Ectodermal cell (in vitro differentiated cells): Measurements from ENCODE around the gene CTNNA2.

Experiments
- H3K27ac ChIP-seq: 2 replicates; pipeline ENCODE4 v1.7.0; 2013; ENCODE audit warnings: mild to moderate bottlenecking, low read depth, low read length; ENCODE audit not compliant: insufficient read depth, poor library complexity, severe bottlenecking
- H3K27me3 ChIP-seq: 2 replicates; pipeline ENCODE4 v1.7.0; 2013; ENCODE audit warnings: mild to moderate bottlenecking, low read length; ENCODE audit not compliant: insufficient read depth, control insufficient read depth, poor library complexity, severe bottlenecking
- H3K36me3 ChIP-seq: one replicate; pipeline ENCODE4 v1.7.0; 2013; ENCODE audit warnings: low read length; ENCODE audit not compliant: control insufficient read depth, insufficient read depth
- H3K4me1 ChIP-seq: one replicate; pipeline ENCODE4 v1.7.0; 2013; ENCODE audit warnings: low read length; ENCODE audit not compliant: control insufficient read depth, insufficient read depth
- H3K4me3 ChIP-seq: 2 replicates; pipeline ENCODE4 v1.7.0; 2013; ENCODE audit warnings: low read depth, low read length, control low read depth; ENCODE audit not compliant: insufficient read depth
- H3K9me3 ChIP-seq: 2 replicates; pipeline ENCODE4 v1.7.0; 2013; ENCODE audit warnings: mild to moderate bottlenecking, low read length, moderate library complexity; ENCODE audit not compliant: control insufficient read depth
- WGBS, 2 experiments: methylation state at CpG; one replicate each; pipeline ENCODE4 v1.1.7; 2013; ENCODE audit warnings: missing lambda C conversion rate in 2 of 2; 5-methylcytosine and 5-hydroxymethylcytosine counted together

CTNNA2 gene

DNA sequence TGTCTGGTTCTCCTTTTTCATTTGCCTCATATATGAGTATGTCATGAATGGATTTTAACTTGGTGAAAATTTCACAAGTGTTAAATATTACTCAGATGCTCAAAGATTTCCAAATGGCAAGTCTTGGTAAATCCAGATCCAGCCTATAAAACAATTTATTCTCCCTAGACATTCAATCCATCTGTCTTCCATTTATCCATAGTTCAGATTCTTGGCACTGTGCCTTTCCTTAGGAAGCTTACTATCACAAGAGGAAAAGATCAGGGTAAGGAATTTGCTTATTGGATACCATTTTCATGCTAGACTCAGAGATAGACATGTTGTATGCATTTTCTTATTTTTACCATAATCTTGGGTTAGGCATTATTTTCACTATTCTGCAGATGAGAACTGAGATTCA lies 864.2 kb downstream of the CTNNA2 start:
- Histone ChIP-seq H3K27ac (no peak overlapping the region), H3K9me3 (no peaks in the 10 kb centered on the region), H3K4me3 (no peak overlapping the region), H3K27me3 (no peaks in the 10 kb centered on the region), H3K36me3 (no peaks in the 10 kb centered on the region), H3K4me1 (no peaks in the 10 kb centered on the region)

DNA sequence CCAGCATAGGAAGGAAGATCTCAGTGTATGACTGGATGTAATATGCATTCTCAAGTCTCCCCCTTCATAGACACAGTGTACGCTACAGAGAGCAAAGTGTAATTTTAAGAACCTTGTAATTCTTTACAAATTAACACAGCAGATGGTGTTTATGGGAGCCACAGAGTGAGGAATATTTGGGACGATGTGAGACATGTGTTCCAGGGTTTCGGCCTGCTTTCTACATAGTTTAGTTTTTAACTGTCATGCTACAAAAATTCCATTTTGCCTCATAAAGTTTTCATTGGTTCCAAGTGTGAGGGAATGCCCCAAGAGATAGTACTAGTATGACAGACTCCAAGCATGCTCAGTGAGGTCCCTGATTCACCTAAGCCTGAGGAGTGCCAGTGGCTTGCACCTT lies 867.9 kb downstream of the CTNNA2 start:
- no peaks in the 10 kb centered on the region for H3K27me3 ChIP-seq
- 88 to 95% methylated on average over 2 to 3 of the region's 3 CpGs for WGBS, 2 experiments
- no peak overlapping the region for H3K27ac ChIP-seq
- H3K4me3 ChIP-seq: no peak overlapping the region
- no peaks in the 10 kb centered on the region for H3K9me3 ChIP-seq
- H3K36me3 ChIP-seq: no peaks in the 10 kb centered on the region
- no peaks in the 10 kb centered on the region for H3K4me1 ChIP-seq

DNA sequence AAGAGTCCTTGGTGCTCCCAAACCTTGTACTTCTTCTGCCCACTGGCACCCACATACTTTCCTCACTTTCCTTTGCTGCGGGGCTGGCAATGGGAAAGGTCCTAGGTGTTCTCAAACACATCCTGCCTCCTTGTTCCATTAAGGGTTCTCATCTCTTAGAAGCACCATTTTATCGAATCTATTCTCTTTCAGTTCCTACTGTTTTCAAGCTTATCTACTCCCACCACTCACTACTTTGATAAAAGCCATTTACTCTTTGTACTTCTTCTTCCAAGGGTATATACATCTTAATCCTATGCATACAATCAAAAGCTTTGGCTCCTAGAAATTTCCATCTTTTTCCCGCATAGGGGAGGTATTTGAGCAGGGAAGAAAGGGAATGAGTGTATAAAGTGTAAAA lies 868.8 kb downstream of the CTNNA2 start:
- Histone ChIP-seq H3K27ac (no peak overlapping the region), H3K27me3 (no peaks in the 10 kb centered on the region), H3K36me3 (no peaks in the 10 kb centered on the region), H3K4me1 (no peaks in the 10 kb centered on the region), H3K9me3 (no peaks in the 10 kb centered on the region), H3K4me3 (no peak overlapping the region)
- 92 to 95% methylated on average over 3 of the region's 3 CpGs for WGBS, 2 experiments

DNA sequence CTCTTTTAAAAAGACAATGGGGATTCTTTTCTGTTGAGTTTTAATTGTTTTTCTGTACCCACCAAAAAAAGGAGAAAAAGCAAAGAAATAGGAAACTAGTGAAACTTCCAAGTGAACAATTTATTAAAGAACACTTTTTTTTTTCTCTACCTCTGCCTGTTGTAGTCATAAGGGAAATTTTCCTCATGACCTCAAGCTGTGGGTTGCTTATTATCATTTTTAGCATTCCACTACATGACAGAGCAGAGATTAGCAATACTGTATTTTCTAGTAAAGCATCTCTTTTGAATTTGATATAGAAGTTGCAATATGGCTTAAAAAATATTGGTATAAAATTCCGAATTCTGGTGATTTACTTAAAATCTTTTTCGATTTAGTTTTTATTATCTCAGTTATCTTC lies 879.6 kb downstream of the CTNNA2 start:
- 81% methylated on average over 2 of the region's 2 CpGs; no CpG with 5 or more reads in 1 of the 2 experiments for WGBS, 2 experiments
- no peak overlapping the region for H3K27ac ChIP-seq
- H3K36me3 ChIP-seq: no peaks in the 10 kb centered on the region
- no peaks in the 10 kb centered on the region for H3K9me3 ChIP-seq
- H3K4me3 ChIP-seq: no peak overlapping the region
- H3K27me3 ChIP-seq: no peaks in the 10 kb centered on the region
- no peaks in the 10 kb centered on the region for H3K4me1 ChIP-seq

DNA sequence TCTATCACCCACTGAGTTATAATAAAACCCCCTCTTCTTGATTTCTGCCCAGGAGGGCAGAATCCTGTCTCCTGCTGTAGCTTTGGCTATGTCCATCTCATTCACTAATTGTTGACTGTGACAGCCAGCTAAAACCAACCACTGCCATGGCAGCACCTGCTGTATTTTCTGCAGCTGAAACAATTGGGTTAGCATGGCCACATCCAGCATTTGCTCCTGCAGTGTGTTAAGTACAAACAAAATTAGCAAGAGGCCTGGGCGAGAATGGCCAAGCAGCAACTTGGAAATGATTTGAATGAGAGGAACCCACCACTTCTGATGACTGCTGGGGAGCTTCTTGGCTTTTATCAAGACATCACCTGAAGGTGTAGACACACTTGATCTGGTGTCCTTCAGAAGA lies 881.1 kb downstream of the CTNNA2 start:
- no peaks in the 10 kb centered on the region for H3K36me3 ChIP-seq
- no peaks in the 10 kb centered on the region for H3K9me3 ChIP-seq
- no peak overlapping the region for H3K4me3 ChIP-seq
- WGBS, 2 experiments: 92 to 96% methylated on average over 1 of the region's 1 CpG
- H3K27me3 ChIP-seq: no peaks in the 10 kb centered on the region
- no peak overlapping the region for H3K27ac ChIP-seq
- H3K4me1 ChIP-seq: no peaks in the 10 kb centered on the region

DNA sequence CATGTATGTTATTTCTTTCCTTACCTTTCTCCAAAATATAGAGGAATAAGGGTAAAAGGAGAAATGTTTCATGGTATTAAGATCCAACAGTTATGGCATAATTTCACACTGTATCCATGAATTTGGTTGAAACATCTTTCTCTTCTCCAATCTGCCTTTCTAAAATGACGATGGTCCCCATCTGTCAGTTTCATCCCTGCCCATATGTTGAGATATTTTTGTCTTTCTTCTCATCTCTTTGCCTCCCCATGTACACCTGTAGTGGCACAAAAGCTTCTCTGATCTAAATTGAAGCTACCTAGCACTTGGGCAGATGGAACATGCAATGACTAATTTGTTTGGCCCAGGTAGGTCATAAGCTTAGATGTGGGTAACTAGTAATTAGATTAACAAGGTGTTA lies 882.4 kb downstream of the CTNNA2 start:
- no peaks in the 10 kb centered on the region for H3K36me3 ChIP-seq
- WGBS, 2 experiments: 93 to 100% methylated on average over 1 of the region's 1 CpG

DNA sequence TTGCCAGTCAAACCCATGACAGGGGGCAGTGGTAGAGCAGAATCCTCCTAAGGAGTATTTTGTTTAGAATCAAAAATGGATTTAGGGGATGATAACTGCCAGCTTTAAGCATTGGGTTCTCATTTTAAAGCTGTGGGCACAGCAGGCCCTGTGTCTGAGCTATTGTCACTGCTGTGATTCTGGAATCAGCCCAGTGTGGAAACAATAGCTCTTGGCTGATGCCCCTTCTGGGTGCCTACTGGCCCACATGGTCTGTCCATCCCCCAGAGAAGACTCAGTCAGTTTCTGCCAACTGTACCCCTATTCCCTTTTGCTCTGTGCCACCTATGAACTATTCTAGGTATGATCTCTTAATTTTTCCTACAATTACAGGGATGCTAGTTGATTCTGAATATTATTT lies 883.4 kb downstream of the CTNNA2 start:
- Histone ChIP-seq H3K4me3 (no peak overlapping the region), H3K9me3 (no peaks in the 10 kb centered on the region), H3K4me1 (no peaks in the 10 kb centered on the region), H3K27me3 (no peaks in the 10 kb centered on the region), H3K27ac (no peak overlapping the region), H3K36me3 (no peaks in the 10 kb centered on the region)

More for the DNA sequence above, 882.4 kb downstream of the CTNNA2 start:
- no peaks in the 10 kb centered on the region for H3K4me1 ChIP-seq
- H3K9me3 ChIP-seq: no peaks in the 10 kb centered on the region
- H3K4me3 ChIP-seq: no peak overlapping the region
- H3K27me3 ChIP-seq: no peaks in the 10 kb centered on the region
- H3K27ac ChIP-seq: no peak overlapping the region

DNA sequence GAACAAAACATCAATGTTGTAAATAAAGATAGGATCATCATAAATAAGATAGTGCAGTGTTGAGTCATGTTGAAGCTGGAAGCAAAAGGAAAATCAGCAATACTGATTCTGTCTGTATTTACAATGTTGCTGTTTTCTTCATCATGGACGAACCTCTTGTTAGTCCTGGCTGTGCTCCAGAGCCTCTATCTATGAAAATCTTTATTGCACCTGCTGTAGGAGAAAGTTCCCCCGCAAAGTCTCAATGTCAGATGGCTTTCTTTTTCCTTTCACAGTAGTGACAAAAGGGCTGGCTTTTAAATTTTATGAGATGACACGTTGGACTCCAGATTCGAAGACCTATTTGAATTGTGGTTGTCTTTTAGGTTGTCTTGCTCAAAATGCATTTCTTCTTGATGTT lies 890.2 kb downstream of the CTNNA2 start:
- Histone ChIP-seq H3K4me1 (no peaks in the 10 kb centered on the region), H3K9me3 (no peaks in the 10 kb centered on the region), H3K4me3 (no peak overlapping the region), H3K27ac (no peak overlapping the region), H3K27me3 (no peaks in the 10 kb centered on the region), H3K36me3 (no peaks in the 10 kb centered on the region)
- WGBS, 2 experiments: 81 to 86% methylated on average over 4 of the region's 4 CpGs

DNA sequence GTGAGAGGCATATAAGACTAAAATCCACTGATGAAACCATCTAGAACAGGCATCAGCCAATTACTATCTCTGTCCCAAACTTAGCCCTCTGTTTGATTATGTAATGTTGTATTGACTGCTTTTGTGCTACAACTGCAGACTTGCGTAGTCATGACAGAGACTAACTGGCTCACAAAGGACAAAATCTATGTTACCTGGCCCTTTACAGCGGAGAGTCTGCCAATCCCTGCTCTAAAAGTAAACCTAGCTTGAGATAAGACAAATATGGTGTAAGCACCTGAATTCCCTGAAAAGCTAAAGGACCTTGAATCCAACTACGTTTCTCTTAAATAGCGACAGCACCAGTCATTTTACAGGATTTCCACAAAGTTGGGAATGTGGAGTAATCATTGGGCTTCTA lies 894.5 kb downstream of the CTNNA2 start:
- WGBS, 2 experiments: 92 to 95% methylated on average over 4 of the region's 4 CpGs
- no peaks in the 10 kb centered on the region for H3K27me3 ChIP-seq
- no peaks in the 10 kb centered on the region for H3K4me1 ChIP-seq
- H3K27ac ChIP-seq: no peak overlapping the region
- H3K9me3 ChIP-seq: no peaks in the 10 kb centered on the region
- H3K36me3 ChIP-seq: no peaks in the 10 kb centered on the region
- H3K4me3 ChIP-seq: no peak overlapping the region

DNA sequence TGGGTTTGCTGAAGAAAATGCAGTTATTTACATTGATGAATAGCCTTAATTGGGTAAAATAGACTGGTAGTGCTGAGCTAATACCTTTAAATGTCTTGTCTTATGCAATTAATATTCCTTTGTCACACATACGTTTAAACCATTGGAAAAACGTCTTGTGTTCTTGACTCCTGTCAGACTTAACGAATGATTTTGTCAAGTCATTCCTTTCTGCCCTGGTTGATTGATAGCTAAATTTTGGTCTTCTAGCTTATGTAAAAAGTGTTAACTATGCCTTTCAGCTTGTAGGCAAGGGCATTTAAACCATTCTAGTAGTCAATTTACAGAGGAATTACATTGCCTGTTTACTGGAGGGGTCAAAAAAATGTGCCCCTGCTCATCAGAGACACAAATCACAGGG lies 897.5 kb downstream of the CTNNA2 start:
- H3K9me3 ChIP-seq: no peaks in the 10 kb centered on the region
- no peaks in the 10 kb centered on the region for H3K36me3 ChIP-seq
- no peaks in the 10 kb centered on the region for H3K27me3 ChIP-seq
- 92 to 98% methylated on average over 3 of the region's 3 CpGs for WGBS, 2 experiments
- H3K4me3 ChIP-seq: no peak overlapping the region
- H3K27ac ChIP-seq: no peak overlapping the region
- H3K4me1 ChIP-seq: no peaks in the 10 kb centered on the region

DNA sequence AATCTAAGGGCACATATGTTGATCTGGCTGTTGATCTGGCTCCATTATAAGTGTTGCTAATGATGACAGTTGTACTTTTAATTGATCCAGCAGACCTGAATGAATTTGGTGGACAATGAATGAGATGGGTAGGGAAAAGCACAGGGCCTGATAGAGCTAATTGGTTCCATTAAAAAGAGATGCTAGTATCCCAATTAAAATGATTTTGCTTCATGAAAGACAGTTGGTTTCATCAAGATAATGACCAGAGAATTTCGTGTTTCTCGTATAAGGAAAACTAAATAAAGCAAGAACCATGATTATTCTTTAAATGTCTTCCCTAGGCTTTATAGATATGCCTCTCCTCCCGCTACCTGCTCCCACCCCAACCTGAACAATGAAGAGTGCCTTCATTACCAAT lies 900.3 kb downstream of the CTNNA2 start:
- WGBS, 2 experiments: 97 to 100% methylated on average over 3 of the region's 3 CpGs
- no peak overlapping the region for H3K4me3 ChIP-seq

More for the DNA sequence above, 900.3 kb downstream of the CTNNA2 start:
- H3K27ac ChIP-seq: no peak overlapping the region
- H3K27me3 ChIP-seq: no peaks in the 10 kb centered on the region
- H3K4me1 ChIP-seq: no peaks in the 10 kb centered on the region
- H3K36me3 ChIP-seq: no peaks in the 10 kb centered on the region
- H3K9me3 ChIP-seq: no peaks in the 10 kb centered on the region
